ENCODE measurements around the gene MAB21L3.
A peak's percentile ranks its signal among the peaks of the same experiment; 100 is the strongest.

MAB21L3 gene

DNA sequence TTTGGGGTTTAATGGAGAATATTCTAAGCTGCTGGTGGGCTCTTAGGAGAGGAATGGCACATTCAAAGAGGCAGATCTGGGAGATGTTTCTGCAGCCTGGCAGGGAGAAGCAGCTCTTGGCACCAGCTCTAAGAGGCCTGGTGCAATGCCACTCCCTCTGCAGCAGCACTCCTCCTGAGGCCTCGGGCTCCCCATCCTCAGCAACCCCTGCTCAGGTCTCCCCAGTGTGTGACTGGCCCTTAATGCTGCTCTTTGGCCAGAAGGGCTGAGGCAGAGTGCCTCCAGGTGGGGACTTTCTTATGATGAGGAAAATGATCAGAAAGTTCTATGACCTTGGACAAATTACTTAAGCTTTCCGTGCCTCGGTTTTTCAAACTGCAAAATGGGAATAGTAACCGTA is 55.5 kb downstream of the MAB21L3 start:
- no peak for DNase-seq

DNA sequence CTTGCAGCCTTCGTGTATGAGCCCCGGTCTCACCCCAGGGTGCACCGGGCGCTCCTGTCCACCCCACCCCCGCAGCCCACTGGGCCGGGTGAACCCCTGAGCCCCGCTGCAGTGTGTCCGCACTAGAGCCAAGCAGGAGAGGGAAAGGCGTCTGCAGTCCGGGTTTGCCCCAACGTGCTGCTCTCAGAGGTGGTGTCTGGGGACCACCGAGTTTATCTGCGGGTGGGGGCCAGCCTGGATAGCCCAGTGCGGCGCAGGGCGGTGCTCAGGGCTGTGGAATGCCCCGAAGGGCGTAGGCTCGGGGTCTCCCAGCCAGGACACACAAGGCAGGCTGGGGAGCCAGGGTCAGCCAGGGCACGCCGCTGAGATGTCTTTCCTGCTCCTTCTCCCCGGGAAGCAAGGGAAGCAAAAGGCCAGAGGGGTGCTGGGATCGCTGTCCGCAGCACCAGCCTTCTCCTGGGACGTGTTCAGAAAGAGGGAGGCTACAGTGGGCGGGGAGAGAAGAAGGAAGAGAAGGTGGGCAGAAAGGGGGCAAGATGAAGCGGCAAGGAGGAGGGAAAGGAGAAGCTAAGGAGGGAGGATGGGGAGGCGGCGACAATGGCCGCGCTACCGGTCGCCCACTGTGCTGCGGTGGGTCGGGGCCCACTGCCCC is 56.6 kb downstream of the MAB21L3 start:
- no peak for DNase-seq

DNA sequence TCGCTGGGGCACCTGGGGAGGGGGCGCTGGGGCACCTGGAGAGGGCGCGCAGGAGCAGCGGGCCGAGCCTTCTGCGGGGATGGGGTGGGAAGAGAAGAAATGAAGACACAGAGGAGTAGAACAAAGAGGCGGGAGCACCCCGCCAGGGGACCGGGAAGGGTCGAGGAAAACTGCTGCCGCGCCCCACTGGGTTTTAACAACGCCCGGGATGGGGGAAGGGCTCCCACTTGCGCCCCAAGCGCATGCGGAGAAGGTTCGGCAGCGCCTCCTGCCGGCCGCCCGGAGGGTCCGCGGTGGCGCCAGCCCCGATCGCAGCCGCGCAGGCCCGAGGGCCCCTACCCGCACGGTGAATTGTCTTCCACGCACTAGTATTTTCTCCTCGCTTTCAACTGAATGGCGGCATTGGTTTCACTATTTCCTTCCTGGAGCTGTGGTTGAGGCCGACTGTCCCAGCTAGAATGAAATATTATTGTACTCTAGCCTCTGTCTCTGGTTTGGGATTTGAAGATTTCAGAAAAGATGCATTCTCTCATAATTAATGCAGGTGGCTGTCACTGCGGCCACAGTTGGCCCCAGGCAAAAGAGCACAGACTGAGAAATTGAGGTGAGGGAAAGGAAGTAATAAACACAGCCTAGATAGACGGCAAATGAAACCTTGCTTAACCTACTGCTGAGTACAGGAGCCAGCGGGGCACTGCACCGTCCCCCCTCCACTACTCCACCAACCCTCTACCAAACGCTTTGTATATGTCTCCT is 57.3 kb downstream of the MAB21L3 start:
- peak; percentile 38 to 48 for DNase-seq

DNA sequence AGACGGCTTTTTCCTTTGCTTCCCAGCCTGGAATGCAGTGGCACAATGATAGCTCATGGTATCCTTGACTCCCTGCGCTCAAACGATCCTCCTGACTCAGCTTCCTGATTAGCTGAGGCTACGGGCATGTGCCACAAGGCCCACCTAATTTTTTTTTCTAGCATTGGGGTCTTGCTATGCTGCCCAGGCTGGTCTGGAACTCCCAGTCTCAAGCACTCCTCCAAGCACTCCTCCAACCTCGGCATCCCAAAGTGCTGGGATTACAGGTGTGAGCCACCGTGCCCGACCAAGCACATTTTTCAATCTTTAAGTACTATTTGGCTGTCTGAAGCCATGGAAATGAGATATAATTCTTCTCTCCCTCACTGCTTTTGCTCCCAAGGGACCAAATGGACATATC is 58.7 kb downstream of the MAB21L3 start:
- DNase-seq, result no peak

DNA sequence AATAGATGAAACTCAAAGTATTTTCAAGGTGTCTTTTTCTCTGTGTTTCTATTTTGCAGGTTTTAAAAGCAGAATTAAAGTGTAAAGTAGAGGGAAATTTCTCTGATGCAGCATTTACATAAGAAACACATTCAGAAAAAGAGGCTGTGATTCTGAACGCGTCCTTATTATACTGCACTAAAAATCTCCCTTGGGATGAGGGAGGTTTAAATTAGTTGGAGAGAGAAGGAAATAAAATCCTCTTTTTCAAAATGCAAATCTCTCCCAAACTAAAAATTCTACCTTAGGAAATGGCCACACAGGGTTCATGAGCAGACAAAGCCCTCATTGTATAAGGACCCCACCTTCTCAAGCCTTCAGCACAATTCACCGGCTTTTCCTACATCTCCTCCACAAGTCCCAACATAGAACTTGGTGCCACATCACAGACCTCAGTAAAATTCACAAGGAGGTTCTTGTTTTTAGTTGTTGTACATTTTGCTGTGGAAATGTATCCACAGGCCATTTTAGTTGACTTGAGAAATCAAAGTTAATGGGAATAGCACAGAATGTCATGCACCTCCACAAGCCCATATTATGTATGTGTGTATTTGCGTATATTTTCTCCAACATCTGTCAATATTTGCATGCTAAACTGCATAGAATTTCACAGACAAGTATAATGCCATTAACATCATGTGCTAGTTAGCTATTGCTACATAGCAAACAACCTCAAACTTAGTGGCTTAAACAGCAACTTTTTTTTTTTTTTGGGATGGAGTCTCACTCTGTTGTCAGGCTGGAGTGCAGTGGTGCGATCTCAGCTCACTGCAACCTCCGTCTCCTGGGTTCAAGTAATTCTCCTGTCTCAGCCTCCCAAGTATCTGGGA is 59.8 kb downstream of the MAB21L3 start:
- no peak for DNase-seq

DNA sequence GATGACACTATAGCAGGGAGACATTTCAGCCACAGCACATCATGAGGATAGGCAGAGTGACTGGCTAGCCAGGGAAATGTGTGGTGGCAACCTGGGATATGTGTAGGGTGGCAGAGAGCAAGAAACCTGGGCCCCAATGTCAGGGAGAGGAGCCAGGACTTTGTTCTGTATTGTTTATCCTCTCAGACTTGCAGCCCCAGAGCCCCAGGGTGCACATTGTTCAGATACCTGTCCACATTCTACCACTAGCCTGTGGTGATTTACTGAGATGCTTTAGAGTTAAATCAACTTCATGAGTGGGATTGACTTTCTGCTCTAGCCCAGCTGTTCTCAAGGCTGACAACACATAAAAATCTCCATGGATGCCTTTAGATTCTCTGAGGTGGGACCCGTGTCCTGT is 61.5 kb downstream of the MAB21L3 start:
- no peak for DNase-seq

DNA sequence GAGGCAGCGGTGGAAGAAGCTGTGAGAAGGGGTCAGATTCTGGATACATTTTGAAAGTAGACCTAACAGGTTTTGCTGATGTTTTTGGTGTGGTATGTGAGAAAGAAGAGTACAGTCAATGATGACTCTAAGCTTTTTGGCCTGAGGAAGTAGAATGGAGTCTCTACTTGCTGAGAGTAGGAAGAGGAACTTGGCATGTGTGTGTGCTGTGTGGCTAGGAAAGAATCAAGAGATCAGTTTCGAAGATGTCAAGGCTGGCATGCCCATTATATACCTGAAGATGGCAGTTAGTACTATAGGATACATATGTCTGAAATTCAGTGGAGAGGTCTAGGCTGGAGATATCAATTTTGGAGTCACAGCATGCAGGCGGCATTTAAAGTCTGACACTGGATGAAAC is 64.4 kb downstream of the MAB21L3 start:
- no peak for DNase-seq

DNA sequence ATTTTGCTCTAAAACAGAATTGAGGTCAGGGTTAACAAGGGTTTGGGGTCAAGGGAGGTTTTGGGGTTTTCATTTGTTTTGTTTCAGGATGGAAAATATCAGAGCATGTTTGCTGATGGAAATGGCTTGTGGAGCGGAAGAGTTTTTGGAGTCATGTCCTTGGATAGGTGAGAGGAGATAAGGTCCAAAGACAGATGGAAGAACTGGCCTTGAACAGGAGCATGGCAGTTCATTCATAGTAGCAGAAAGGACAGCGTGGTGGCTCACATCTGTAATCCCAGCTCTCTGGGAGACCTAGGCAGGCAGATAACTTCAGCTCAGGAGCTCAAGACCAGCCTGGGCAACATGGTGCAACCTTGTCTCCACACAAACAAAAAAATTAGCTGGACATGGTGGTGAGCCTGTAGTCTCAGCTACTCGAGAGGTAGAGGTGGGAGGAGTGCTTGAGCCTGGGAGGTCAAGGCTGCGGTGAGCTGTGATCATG is 65.1 kb downstream of the MAB21L3 start:
- DNase-seq, result no peak

DNA sequence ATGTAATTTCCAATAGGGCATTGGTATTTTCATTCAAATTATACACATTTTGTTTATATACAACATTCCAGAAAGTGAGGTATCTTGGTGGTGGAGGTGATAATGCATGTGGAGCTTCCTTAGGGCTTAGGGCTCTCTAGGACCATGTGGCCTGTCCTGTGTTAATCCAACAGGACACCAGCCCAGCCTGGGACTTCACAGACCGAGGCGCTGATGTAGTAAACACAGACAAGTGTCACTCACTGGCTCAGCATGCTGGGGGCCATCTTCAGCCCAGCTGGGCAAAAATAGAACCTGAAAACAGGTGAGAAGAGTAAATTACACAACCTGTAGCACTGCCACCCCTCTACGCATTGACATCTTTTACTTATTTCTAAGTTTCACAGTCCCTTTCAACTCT is 66.7 kb downstream of the MAB21L3 start:
- DNase-seq, result no peak

DNA sequence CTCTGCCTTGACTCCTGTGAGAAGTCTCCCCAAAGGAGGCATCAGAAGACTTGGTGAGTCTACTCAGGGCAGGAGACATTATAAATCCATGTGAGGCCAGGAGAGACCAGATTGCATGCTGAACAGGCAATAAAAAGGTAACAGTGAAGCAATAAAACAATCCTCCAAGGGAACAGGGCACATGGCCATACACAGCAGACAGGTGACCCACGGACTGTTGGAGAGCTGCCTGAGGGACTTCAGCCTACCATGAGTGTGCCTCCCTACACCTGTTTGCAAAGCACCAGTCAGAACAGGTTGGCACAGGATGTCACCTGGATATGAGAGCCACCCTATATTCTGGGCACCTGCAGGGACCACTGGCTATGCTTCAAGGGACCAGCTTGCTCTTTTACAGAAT is 67.6 kb downstream of the MAB21L3 start:
- no peak for DNase-seq

DNA sequence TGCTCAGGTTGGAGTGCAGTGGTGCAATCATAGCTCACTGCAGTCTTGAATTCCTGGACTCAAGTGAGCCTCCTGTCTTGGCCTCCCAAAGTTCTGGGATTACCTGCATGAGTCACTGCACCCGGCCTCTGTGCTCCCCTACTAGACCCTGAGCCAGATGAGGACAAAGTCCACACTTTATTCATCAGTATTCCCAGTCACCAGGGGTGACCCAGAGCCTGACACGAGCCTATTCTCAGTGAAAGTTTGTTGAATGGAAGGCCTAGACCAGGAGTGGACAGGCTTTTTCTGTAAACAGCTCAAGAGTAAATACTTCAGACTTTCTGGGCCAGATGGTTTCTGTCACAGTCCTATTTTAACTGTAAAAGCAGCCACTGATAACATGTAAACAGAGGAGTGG is 68.2 kb downstream of the MAB21L3 start:
- no peak for DNase-seq

DNA sequence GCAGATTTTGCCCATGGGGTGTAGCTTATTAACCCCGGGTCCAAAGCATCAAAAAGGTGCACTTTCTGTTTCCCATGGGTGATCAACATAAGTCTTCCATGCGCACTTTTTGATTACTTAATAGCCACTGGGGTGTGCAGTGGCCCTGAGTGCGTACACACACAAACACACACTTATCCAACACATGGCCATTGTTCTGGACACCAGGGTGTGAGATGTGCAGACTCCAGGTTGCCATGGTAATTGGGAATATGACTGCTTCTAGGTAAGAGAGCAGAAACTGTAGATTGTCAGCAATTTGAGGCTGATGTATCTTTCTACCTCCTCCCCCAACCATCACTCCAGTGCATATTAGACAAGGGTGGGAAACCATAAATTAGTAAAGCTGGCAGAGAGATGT is 68.8 kb downstream of the MAB21L3 start:
- no peak for DNase-seq

DNA sequence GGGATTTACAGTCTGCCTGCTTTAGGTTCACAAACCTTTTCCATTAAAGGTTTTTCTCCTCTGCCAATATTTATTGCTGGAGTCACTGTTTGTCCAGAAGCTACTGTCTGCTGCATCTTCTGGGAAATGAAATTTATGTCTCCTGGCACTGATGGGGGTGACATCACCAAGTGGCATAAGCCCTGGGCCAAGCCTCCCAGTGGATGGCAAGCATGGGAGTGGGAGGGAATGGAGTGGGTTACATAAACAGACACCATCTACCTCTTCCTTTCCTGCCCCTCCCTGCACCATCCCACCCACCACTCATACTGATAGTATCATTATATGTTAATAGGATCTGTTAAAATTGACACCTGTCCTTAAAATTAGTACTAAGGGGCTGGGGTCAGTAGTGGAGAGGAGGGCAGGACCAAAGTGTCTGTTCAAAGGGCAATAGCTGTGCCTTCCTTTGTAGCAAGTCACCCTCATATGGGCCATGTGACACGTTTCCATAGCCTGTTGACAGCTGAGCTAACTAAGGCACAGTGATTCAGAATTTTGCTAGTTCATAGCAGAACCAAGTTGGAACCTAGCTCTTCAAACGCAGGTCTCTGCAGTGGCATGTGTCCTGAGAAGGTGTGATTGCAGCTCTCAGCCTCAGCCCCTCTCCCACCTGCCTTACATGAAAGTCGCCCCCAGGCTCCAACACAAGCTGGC is 71.0 kb downstream of the MAB21L3 start:
- DNase-seq, result no peak
